Hepatocyte (in vitro differentiated cells): ENCODE results near the gene DMXL1. TPM values are rescaled to one million over a fixed set of nuclear protein-coding genes. Genes with fewer than 3 reads are reported as not detected.

Experiments used
- DNase-seq: peaks from one replicate; pipeline ENCODE4 v3.0.0-alpha.2; 2016; ENCODE audit warnings: low spot score
- H2AFZ ChIP-seq: fragments of 200-600 bp; sonication (generic); 2 replicates; pipeline ENCODE4 v1.6.0; 2016; ENCODE audit warnings: antibody characterized with exemption, mild to moderate bottlenecking
- H3K27ac ChIP-seq: fragments of 200-600 bp; sonication (generic); 2 replicates; pipeline ENCODE4 v1.5.1; 2016; ENCODE audit warnings: mild to moderate bottlenecking
- H3K27me3 ChIP-seq: fragments of 200-600 bp; sonication (generic); 2 replicates; pipeline ENCODE4 v1.6.1; 2016
- H3K36me3 ChIP-seq: fragments of 200-600 bp; sonication (generic); replicated peaks from 2 replicates; pipeline ENCODE4 v1.5.1; 2016; ENCODE audit warnings: low read depth; ENCODE audit not compliant: insufficient read depth
- H3K4me1 ChIP-seq: fragments of 200-600 bp; sonication (generic); 2 replicates; pipeline ENCODE4 v1.5.1; 2016; ENCODE audit warnings: mild to moderate bottlenecking, moderate library complexity; ENCODE audit not compliant: insufficient read depth
- H3K4me2 ChIP-seq: fragments of 200-600 bp; sonication (generic); 2 replicates; pipeline ENCODE4 v1.6.0; 2016
- H3K4me3 ChIP-seq: fragments of 200-600 bp; sonication (generic); 2 replicates; pipeline ENCODE4 v1.5.1; 2016; ENCODE audit warnings: mild to moderate bottlenecking
- H3K79me2 ChIP-seq: fragments of 200-600 bp; sonication (generic); 2 replicates; pipeline ENCODE4 v1.6.0; 2017; ENCODE audit warnings: mild to moderate bottlenecking
- H3K9me2 ChIP-seq: fragments of 200-600 bp; sonication (generic); replicated peaks from 2 replicates; pipeline ENCODE4 v1.6.0; 2017; ENCODE audit warnings: mild to moderate bottlenecking; ENCODE audit not compliant: insufficient read depth
- H3K9me3 ChIP-seq: fragments of 200-600 bp; sonication (generic); 2 replicates; pipeline ENCODE4 v1.5.1; 2016; ENCODE audit warnings: low read depth, mild to moderate bottlenecking
- H4K20me1 ChIP-seq: fragments of 200-600 bp; sonication (generic); 2 replicates; pipeline ENCODE4 v1.6.0; 2016; ENCODE audit warnings: mild to moderate bottlenecking; ENCODE audit not compliant: insufficient read depth, poor library complexity, severe bottlenecking
- CTCF ChIP-seq: fragments of 200-600 bp; sonication (generic); IDR thresholded peaks from 2 replicates; pipeline ENCODE4 v1.5.1; 2016; ENCODE audit warnings: antibody characterized with exemption, mild to moderate bottlenecking; ENCODE audit not compliant: poor library complexity
- EZH2 ChIP-seq: fragments of 200-600 bp; sonication (generic); IDR thresholded peaks from 2 replicates; pipeline ENCODE4 v1.6.1; 2016; ENCODE audit warnings: antibody characterized with exemption, mild to moderate bottlenecking, borderline replicate concordance
- EZH2phosphoT487 ChIP-seq: fragments of 200-600 bp; sonication (generic); IDR thresholded peaks from one replicate; pipeline ENCODE4 v1.6.1; 2018; ENCODE audit warnings: antibody characterized with exemption, mild to moderate bottlenecking, low read depth, moderate library complexity; ENCODE audit not compliant: unreplicated experiment, severe bottlenecking
- WGBS: methylation state at CpG from one replicate; pipeline ENCODE4 v1.1.6; 2016; ENCODE audit warnings: low lambda C conversion rate; ENCODE audit errors: missing lambda C conversion rate; 5-methylcytosine and 5-hydroxymethylcytosine counted together
- polyA plus RNA-seq: library from polyadenylated mRNA; unstranded; fragments of >200 nt; fragmentation: Nextera tagmentation; extraction: Ambion mirVana; gene quantifications from 2 replicates; pipeline ENCODE4 v1.2.1, GENCODE V29; 2016
- total RNA-seq: library from RNA; depleted of rRNA; stranded (reverse); fragments of >200 nt; gene quantifications from 2 replicates; pipeline ENCODE4 v1.2.3, GENCODE V29; 2014

DMXL1 gene
- total and polyA plus RNA-seq, 2 experiments from 2014 or later = 13.3 to 46.1 TPM

GRCh38 chr5:119028575-119028974, 42.3 kb upstream of the DMXL1 start:
- H3K27ac ChIP-seq = no peak overlapping the region
- no peaks in the 10 kb centered on the region for H4K20me1 ChIP-seq
- H3K36me3 ChIP-seq = no peaks in the 10 kb centered on the region
- 91% methylated on average over 5 of the region's 5 CpGs for WGBS
- H3K79me2 ChIP-seq = no peaks in the 10 kb centered on the region
- TF ChIP-seq EZH2phosphoT487 = no peak
- TF ChIP-seq EZH2 = no peak
- no peak for TF ChIP-seq CTCF
- H3K27me3 ChIP-seq = no peaks in the 10 kb centered on the region
- no peak overlapping the region for H3K4me2 ChIP-seq
- H3K4me3 ChIP-seq = no peak overlapping the region
- DNase-seq = no peak
- no peaks in the 10 kb centered on the region for H3K4me1 ChIP-seq
- H2AFZ ChIP-seq = no peak overlapping the region
- no peaks in the 10 kb centered on the region for H3K9me3 ChIP-seq
- no peaks in the 10 kb centered on the region for H3K9me2 ChIP-seq

- Histone ChIP-seq H3K27ac (no peak overlapping the region), H3K27me3 (no peaks in the 10 kb centered on the region), H3K4me3 (no peak overlapping the region), H3K79me2 (no peaks in the 10 kb centered on the region), H3K9me3 (no peaks in the 10 kb centered on the region), H3K9me2 (no peaks in the 10 kb centered on the region), H3K4me2 (no peak overlapping the region), H3K4me1 (no peaks in the 10 kb centered on the region), H4K20me1 (no peaks in the 10 kb centered on the region), H2AFZ (no peak overlapping the region), H3K36me3 (no peaks in the 10 kb centered on the region)
- TF ChIP-seq CTCF (no peak), EZH2phosphoT487 (no peak)
- DNase-seq = no peak
- 83% methylated on average over 5 of the region's 5 CpGs for WGBS
Observed at GRCh38 chr5:119031011-119031886, 39.6 kb upstream of the DMXL1 start.

GRCh38 chr5:119031905-119032304, 39.0 kb upstream of the DMXL1 start:
- Histone ChIP-seq H3K36me3 (no peaks in the 10 kb centered on the region), H3K79me2 (no peaks in the 10 kb centered on the region), H4K20me1 (no peaks in the 10 kb centered on the region), H3K9me2 (no peaks in the 10 kb centered on the region), H3K4me1 (no peaks in the 10 kb centered on the region), H3K4me3 (no peak overlapping the region), H3K4me2 (no peak overlapping the region), H2AFZ (no peak overlapping the region), H3K27me3 (no peaks in the 10 kb centered on the region), H3K9me3 (no peaks in the 10 kb centered on the region), H3K27ac (no peak overlapping the region)
- 80% methylated on average over 4 of the region's 4 CpGs for WGBS
- DNase-seq = no peak
- TF ChIP-seq EZH2 = no peak
- no peak for TF ChIP-seq CTCF
- no peak for TF ChIP-seq EZH2phosphoT487
